MM.1S (cell line): Measurements from ENCODE around the gene FAM241A.

Experiments
- EZH2 ChIP-seq: fragments of 300-600 bp; sonication (generic); optimal IDR thresholded peaks from 2 replicates; pipeline ENCODE3; 2017; ENCODE audit warnings: low read depth, mild to moderate bottlenecking, antibody characterized with exemption, low read length, mixed read lengths
- EZH2phosphoT487 ChIP-seq: fragments of 300-600 bp; sonication (generic); IDR thresholded peaks from 2 replicates; pipeline ENCODE4 v1.6.1; 2018; ENCODE audit warnings: antibody characterized with exemption, low read length
- TF ChIP-seq, protein P1 (sequence below): fragments of 300-600 bp; sonication (generic); IDR thresholded peaks from 2 replicates; pipeline ENCODE4 v1.5.1; 2016; ENCODE audit warnings: antibody characterized with exemption, low read length, mixed read lengths

DNA sequence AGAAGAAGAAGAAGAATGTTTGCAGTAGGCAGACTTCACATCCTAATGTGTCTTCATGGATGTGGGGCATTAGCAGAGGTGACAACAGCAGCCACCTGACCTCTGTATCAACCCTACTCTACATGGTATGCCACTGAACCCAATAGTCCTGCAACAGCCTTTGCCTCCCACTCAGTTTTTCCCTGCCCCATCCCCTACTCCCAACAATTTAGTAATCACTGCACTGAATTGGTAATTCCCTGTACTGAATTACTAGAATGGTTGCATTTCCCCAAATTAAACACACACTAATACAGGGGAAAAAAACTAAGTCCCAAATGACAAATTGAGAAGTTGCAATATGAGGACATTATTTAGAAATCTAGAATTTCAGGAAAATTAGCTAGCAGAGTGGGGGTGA is 31.4 kb upstream of the FAM241A start:
- TF ChIP-seq, protein P1, sequence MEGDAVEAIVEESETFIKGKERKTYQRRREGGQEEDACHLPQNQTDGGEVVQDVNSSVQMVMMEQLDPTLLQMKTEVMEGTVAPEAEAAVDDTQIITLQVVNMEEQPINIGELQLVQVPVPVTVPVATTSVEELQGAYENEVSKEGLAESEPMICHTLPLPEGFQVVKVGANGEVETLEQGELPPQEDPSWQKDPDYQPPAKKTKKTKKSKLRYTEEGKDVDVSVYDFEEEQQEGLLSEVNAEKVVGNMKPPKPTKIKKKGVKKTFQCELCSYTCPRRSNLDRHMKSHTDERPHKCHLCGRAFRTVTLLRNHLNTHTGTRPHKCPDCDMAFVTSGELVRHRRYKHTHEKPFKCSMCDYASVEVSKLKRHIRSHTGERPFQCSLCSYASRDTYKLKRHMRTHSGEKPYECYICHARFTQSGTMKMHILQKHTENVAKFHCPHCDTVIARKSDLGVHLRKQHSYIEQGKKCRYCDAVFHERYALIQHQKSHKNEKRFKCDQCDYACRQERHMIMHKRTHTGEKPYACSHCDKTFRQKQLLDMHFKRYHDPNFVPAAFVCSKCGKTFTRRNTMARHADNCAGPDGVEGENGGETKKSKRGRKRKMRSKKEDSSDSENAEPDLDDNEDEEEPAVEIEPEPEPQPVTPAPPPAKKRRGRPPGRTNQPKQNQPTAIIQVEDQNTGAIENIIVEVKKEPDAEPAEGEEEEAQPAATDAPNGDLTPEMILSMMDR: no peak
- TF ChIP-seq EZH2phosphoT487 (no peak), EZH2 (no peak)
